Measurements from ENCODE around the gene TMEM147. TPM values are rescaled to one million over a fixed set of nuclear protein-coding genes. Genes with fewer than 3 reads are reported as not detected.
A peak's percentile ranks its signal among the peaks of the same experiment; 100 is the strongest.

The TMEM147 gene
- total and polyA plus RNA-seq, 2 donors (not counting 3 experiments of a cell fraction or from before 2014, with no cell fraction given), result 75.8 to 214 TPM

- peak overlapping the region; percentile 81 for H2AFZ ChIP-seq (ENCODE audit: low read depth, low read length)
- H3K4me2 ChIP-seq (ENCODE audit: insufficient read depth, low read length), result peak overlapping the region; percentile 88
- H3K27ac ChIP-seq (ENCODE audit: insufficient read depth, low read depth, low read length), result peak overlapping the region; percentile 79
- no peaks in the 10 kb centered on the region for H3K27me3 ChIP-seq (ENCODE audit: control insufficient read depth in 2 of 2, insufficient read depth in 2 of 2, low read length in 2 of 2)
- no peak for DNase-seq (ENCODE audit: low read depth, low spot score)
- POLR2A ChIA-PET, result no interaction called here
- intact Hi-C loops (cut with micrococcal nuclease), result loop anchor here (1.0 to 5.0 kb wide), 4 partner anchors 66 to 385 kb away; partner anchors contain the start of genes HAUS5 and RBM42
- FAIRE-seq, result no peak
- BruUV-seq (replicated peaks), result no TSS peak
- CTCF ChIA-PET, result no interaction called here
- TF ChIP-seq FOS (IDR thresholded peaks at IDR 0.05; ENCODE audit: borderline replicate concordance, insufficient read depth, low read length) (no peak), POLR2A (IDR thresholded peaks at IDR 0.05; ENCODE audit: low read depth, low read length) (no peak), POLR2AphosphoS5 (IDR thresholded peaks at IDR 0.05; ENCODE audit: insufficient read depth, low read depth, low read length) (no peak)
- peak overlapping the region; percentile 77 to 88 (median 88) for H3K4me3 ChIP-seq (replicated peaks in 1 of 3; ENCODE audit: insufficient read depth in 1 of 3, low read depth in 1 of 3, low read length in 3 of 3)
- no peaks in the 10 kb centered on the region for H3K9me3 ChIP-seq (replicated peaks; ENCODE audit: control insufficient read depth, insufficient read depth, low read length)
- H3K36me3 ChIP-seq (ENCODE audit: control insufficient read depth in 2 of 2, extremely low read depth in 1 of 2, insufficient read depth in 2 of 2, low read length in 2 of 2), result no peaks in the 10 kb centered on the region
- dilution Hi-C loops (cut with MboI; ENCODE audit: extremely low pct_ligation_motif_present, low sequenced_read_pairs), result no loop called here
- no peaks in the 10 kb centered on the region for H3K9me1 ChIP-seq (replicated peaks; ENCODE audit: control insufficient read depth, extremely low read depth, insufficient read depth, low read length)
- peaks cover 16% of the 10 kb centered on the region for H3K4me1 ChIP-seq (ENCODE audit: control insufficient read depth, extremely low read depth, insufficient read depth, low read length)
- H3K9ac ChIP-seq (replicated peaks; ENCODE audit: extremely low read depth, insufficient read depth, low read length), result peak overlapping the region; percentile 87
- no peaks in the 10 kb centered on the region for H4K20me1 ChIP-seq (replicated peaks; ENCODE audit: control insufficient read depth, extremely low read depth, insufficient read depth, low read length)
- H3K79me2 ChIP-seq (ENCODE audit: control insufficient read depth, insufficient read depth, low read length), result peaks cover 15% of the 10 kb centered on the region
Observed at GRCh38 chr19:35545855-35546381, 492 bp downstream of the TMEM147 start.

- no TSS peak for BruUV-seq (replicated peaks)
- CTCF ChIA-PET, result no interaction called here
- H3K9me3 ChIP-seq (replicated peaks; ENCODE audit: control insufficient read depth, insufficient read depth, low read length), result no peaks in the 10 kb centered on the region
- no peak for FAIRE-seq
- no peaks in the 10 kb centered on the region for H3K9me1 ChIP-seq (replicated peaks; ENCODE audit: control insufficient read depth, extremely low read depth, insufficient read depth, low read length)
- H3K36me3 ChIP-seq (ENCODE audit: control insufficient read depth in 2 of 2, extremely low read depth in 1 of 2, insufficient read depth in 2 of 2, low read length in 2 of 2), result no peaks in the 10 kb centered on the region
- TF ChIP-seq MYC (IDR thresholded peaks at IDR 0.05; ENCODE audit: low read depth, low read length), result no peak
- no peaks in the 10 kb centered on the region for H3K27me3 ChIP-seq (ENCODE audit: control insufficient read depth in 2 of 2, insufficient read depth in 2 of 2, low read length in 2 of 2)
- dilution Hi-C loops (cut with MboI; ENCODE audit: extremely low pct_ligation_motif_present, low sequenced_read_pairs) (no loop called here), intact Hi-C loops (cut with micrococcal nuclease) (loop anchor here (5.0 kb wide), 2 partner anchors 81 to 146 kb away; partner anchors contain the start of gene RBM42)
- H3K4me1 ChIP-seq (ENCODE audit: control insufficient read depth, extremely low read depth, insufficient read depth, low read length), result peaks cover 16% of the 10 kb centered on the region
- peak overlapping the region in 1 of 3 experiments; percentile 88 for H3K4me3 ChIP-seq (replicated peaks in 1 of 3; ENCODE audit: insufficient read depth in 1 of 3, low read depth in 1 of 3, low read length in 3 of 3)
- no peak for DNase-seq (ENCODE audit: low read depth, low spot score)
- no peak overlapping the region for H3K27ac ChIP-seq (ENCODE audit: insufficient read depth, low read depth, low read length)
- POLR2A ChIA-PET, result no interaction called here
- peak overlapping the region; percentile 81 for H2AFZ ChIP-seq (ENCODE audit: low read depth, low read length)
- H3K9ac ChIP-seq (replicated peaks; ENCODE audit: extremely low read depth, insufficient read depth, low read length), result peak overlapping the region; percentile 58
- H3K4me2 ChIP-seq (ENCODE audit: insufficient read depth, low read length), result peak overlapping the region; percentile 88
- H3K79me2 ChIP-seq (ENCODE audit: control insufficient read depth, insufficient read depth, low read length), result peaks cover 15% of the 10 kb centered on the region
- H4K20me1 ChIP-seq (replicated peaks; ENCODE audit: control insufficient read depth, extremely low read depth, insufficient read depth, low read length), result no peaks in the 10 kb centered on the region
Observed at GRCh38 chr19:35546532-35546931, 1.1 kb downstream of the TMEM147 start.
